Measurements from ENCODE around the gene CH25H.

- TF ChIP-seq SP1 (IDR thresholded peaks at IDR 0.05) = no peak
- no peak for TF ChIP-seq LEF1 (IDR thresholded peaks at IDR 0.05; ENCODE audit: borderline replicate concordance)
- no peak for TF ChIP-seq SUZ12 (IDR thresholded peaks at IDR 0.05)
- TF ChIP-seq L3MBTL2 (conservative IDR thresholded peaks at IDR 0.05) = no peak
- TF ChIP-seq FOXA1 (IDR thresholded peaks at IDR 0.05) = no peak
- TF ChIP-seq FOXK2 (IDR thresholded peaks at IDR 0.05) = no peak
Observed at GRCh38 chr10:89219513-89220218, 12.5 kb upstream of the CH25H start.
